HG02678 (cell line): Measurements from ENCODE around the gene PHF2.

Experiments
- ATAC-seq: cut with Tn5 transposase; IDR thresholded peaks from one replicate; pipeline ENCODE4 v1.9.1; 2021; ENCODE audit warnings: mild to moderate bottlenecking, moderate library complexity; ENCODE audit not compliant: unreplicated experiment

The PHF2 gene

GRCh38 chr9:93693129-93693528 is 116.7 kb downstream of the PHF2 start:
- ATAC-seq, result no peak

DNA sequence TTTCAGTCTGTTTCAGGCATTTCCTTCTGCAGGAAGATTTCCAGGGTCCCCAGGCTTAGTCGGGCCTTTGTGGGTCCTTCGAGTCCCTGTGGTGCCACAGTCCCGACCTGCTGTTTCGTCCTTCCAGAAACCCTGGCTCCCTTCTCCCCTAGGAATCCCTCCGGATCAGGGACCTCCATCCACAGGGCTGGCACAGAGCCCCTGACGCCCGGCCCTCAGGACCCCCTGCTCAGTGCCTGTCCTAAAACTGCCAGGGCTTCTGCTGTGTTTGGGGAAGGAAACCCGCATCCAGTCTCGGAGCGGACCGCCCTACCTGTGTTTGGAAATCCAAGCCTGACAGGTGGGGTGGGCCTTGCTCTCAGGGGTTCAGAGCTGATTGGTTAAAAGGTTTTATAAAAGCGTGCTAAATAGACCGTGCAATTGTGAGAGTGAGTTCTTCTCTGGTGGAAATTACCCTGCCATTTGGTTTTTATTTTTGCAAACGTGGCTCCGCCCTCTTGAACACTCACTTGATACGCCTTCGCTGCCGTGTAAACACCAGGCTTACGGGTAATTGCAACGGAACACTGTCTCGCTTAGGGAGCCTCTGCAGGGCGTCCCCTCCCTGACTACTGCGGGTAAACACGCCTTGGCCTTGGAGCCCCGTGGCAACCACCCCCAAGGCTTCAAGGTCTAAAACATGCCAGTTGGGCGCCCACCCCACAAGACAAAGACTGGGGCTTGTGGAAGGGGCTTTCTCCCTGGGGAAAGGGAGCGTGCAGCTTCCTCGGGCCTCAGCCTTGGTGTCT is 121.2 kb downstream of the PHF2 start:
- ATAC-seq, result no peak

- ATAC-seq, result no peak
These were observed 121.9 kb downstream of the PHF2 start for GRCh38 chr9:93698140-93698908.

GRCh38 chr9:93699650-93700049 is 123.3 kb downstream of the PHF2 start:
- no peak for ATAC-seq

DNA sequence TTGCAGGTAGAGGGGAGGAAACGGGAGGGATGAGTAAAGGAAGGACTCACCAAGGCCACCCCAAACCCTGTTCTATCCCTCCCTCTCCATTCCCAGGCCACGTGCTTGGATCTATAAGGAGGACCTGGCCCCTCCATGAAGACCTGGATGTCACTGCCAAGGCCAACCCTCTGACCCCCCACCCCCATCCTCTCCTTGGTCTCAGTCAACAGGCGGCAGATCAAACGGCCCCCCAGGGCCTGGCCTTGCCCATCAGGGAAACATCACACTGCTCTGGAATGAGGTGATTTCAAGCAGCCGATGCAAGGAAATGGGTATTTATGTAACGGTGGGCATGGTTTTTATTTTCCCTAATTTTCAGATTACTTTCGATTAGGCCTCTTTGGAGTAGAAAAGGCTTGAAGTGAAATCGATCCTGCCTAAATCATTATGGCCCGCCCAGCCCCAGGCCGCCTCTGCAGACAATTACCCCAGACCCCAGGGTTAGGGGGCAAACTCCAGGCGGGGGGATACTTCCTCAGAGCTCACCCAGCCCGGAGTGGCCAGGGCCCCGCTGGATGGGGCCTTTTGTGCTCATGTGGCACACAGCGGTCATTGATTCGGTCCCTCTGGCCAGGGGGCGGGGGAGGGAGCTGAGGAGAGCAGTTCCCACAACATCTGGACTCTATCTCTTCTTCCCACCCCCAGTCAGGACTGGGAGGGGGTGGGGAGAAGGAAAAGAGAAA is 125.3 kb downstream of the PHF2 start:
- ATAC-seq, result no peak

DNA sequence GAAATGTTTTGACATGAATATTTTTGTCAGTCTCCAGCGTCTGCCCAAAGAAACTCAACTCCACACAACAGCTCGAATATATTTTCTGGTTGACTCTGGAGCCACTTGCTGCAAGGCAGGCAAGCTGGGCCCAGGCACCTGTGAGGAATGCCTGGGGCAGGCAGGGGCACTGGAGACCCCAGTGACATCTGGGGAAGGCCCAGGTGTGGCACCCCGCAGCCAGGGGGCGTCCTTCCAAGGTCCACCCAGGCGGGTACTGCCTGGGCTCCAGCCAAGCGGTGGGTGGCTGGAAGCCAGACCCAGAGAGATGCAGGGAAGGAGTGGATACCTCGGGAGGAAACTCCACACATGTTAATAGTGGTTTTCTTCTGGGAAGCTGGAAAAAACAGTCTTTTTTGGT is 125.9 kb downstream of the PHF2 start:
- ATAC-seq, result no peak

- ATAC-seq, result no peak
These were observed 132.1 kb downstream of the PHF2 start for GRCh38 chr9:93708289-93708986.

- no peak for ATAC-seq
These were observed 132.6 kb downstream of the PHF2 start for GRCh38 chr9:93708987-93709302.

DNA sequence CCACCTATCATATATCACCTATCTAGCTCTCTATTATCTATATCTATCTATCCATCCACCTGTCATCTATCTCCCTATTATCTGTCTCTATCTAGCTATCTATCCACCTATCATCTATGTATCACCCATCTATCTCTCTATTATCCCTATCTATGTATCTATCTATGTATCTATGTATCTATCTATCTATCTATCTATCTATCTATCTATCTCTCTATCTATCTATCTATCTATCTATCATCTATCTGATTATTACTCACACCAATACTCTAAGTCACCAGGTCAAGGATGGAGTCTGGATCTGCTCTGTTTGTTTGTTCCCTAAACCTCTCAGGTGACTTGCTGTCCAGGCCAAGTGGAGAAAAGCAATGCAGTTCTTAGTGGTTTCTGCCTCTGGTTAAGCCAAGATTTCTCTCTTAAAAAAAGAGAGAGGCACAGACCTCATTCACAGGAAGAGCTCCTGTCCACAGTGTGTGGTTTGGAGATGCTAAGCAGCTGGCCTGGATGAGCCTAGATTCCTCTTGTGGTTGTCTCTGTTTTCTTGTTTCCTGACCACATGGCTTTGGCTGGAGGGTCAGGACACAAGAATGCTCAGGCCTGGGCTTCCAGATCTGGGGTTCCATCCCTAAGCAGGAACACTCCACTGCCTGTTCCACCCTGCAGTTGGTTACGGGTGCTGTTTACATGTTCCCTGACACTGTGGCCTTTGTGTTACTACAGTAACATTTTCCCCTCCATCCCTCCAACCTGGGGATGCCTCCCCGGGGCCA is 133.4 kb downstream of the PHF2 start:
- ATAC-seq, result no peak

DNA sequence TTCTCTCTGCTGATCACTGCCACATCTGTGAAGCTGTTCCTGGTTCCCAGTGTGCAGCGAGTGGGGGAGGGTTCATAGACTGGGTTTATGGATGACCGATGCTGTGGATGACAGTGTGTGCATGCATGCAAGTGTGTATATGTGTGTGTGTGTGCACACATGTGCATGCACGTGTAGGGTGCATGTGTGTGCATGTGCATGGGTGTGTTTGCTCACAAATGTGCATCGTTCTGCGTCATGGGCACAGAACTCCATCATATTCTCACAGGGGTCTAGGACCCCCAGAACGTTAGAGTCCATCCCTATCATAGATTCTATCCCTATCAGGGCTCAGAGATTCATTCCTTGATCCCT is 134.0 kb downstream of the PHF2 start:
- no peak for ATAC-seq

DNA sequence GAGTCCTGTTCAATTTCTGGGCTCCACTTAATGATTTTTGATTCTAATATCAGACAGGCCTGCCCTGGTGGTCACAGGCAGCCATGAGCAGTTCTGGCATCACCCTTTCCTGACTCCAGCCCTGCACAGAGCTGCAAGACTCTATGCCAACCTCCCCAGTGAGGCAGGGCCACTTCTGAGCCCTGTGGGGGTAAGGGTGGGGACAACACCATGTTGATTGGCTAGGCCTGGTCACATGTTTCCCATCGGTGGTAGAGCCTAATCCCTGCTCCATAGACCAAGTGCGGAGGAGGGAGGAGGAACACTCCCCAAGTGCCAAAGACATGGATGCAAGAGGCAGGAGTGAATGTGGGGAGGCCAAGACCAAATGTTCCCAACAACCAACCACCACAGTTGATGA is 134.6 kb downstream of the PHF2 start:
- ATAC-seq, result no peak

- no peak for ATAC-seq
These were observed 136.5 kb downstream of the PHF2 start for GRCh38 chr9:93712896-93713295.

GRCh38 chr9:93713716-93714115 is 137.3 kb downstream of the PHF2 start:
- ATAC-seq, result no peak

- no peak for ATAC-seq
These were observed 145.1 kb downstream of the PHF2 start for GRCh38 chr9:93721417-93721965.

DNA sequence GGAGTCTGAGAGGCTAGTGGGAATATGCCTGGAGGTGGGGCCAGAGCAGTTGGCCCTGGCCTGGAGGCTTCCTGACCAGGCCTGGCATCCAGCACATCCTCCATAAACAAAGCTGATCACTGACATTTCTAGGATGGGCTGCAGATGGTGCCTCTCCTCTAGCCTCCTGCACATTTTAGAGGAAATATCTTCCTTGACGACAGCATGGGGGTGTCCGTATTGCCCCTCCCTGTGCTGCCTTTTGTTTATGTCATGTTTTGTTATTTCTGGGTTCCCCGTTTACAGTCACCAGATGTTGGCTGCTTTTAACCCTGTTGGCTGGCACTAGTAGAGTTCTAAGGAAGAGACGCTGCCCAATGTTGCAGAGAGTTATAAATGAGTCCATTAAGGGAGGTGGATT is 148.5 kb downstream of the PHF2 start:
- no peak for ATAC-seq

GRCh38 chr9:93725382-93725781 is 149.0 kb downstream of the PHF2 start:
- no peak for ATAC-seq

DNA sequence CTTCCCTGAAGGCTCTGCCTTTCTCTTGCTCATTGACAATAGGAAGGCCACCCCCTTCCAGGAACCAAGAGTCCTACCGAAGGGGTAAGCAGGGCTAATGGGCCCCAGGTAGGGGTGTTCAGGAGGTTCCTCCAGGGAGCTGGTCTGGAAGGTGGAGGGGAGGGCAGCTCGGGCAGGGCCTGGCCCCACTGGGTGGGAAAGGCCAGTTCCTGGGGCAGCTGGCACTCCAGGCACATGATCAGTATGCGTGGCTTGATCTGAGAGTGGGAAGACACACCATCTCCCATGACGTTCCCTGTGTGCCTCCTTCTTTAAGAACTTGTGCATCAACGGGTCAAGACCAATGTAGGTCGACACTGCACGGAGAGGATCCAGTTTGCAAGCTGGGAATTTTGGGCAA is 149.8 kb downstream of the PHF2 start:
- ATAC-seq, result no peak
